GM06990 (cell line): ENCODE data around the gene THBS3.
"Not testable (repeated sequence)": the region's sequence is repeated elsewhere in the genome, so short reads cannot be mapped to it uniquely, and the experiment has no call there.

Experiments
- DNase-seq: peaks from one replicate; pipeline ENCODE4 v3.0.0-alpha.2; 2011; ENCODE audit not compliant: insufficient read length; ENCODE audit errors: extremely low read depth
- H3K27me3 ChIP-seq: replicated peaks from 2 replicates; pipeline ENCODE4 v1.6.0; 2011; ENCODE audit warnings: low read length; ENCODE audit not compliant: control insufficient read depth, insufficient read depth
- H3K36me3 ChIP-seq: 2 replicates; pipeline ENCODE4 v1.5.1; 2011; ENCODE audit warnings: low read length; ENCODE audit not compliant: control insufficient read depth, insufficient read depth
- H3K4me3 ChIP-seq: replicated peaks from 2 replicates; pipeline ENCODE4 v1.5.1; 2011; ENCODE audit warnings: low read depth, mild to moderate bottlenecking, control low read depth, low read length
- CTCF ChIP-seq: IDR thresholded peaks from 2 replicates; pipeline ENCODE4 v1.5.1; 2011; ENCODE audit warnings: low read length, control low read depth, mild to moderate bottlenecking, inconsistent platforms; ENCODE audit not compliant: insufficient read depth, poor library complexity, severe bottlenecking

THBS3 gene

GRCh38 chr1:155247667-155248553, 40.2 kb upstream of the THBS3 start:
- Histone ChIP-seq H3K4me3 (no peak overlapping the region), H3K27me3 (no peaks in the 10 kb centered on the region), H3K36me3 (no peaks in the 10 kb centered on the region; the same call in 1 of the 2 replicates)
- no peak for DNase-seq
- TF ChIP-seq CTCF = no peak

GRCh38 chr1:155246796-155247195, 39.1 kb upstream of the THBS3 start:
- not testable (repeated sequence) for DNase-seq, H3K36me3 ChIP-seq, H3K4me3 ChIP-seq, H3K27me3 ChIP-seq

GRCh38 chr1:155245163-155245524, 37.4 kb upstream of the THBS3 start:
- DNase-seq = no peak
- Histone ChIP-seq H3K36me3 (no peaks in the 10 kb centered on the region; the same call in 1 of the 2 replicates), H3K27me3 (no peaks in the 10 kb centered on the region), H3K4me3 (peak overlapping the region; percentile 71)
- TF ChIP-seq CTCF = no peak

- DNase-seq = peak; percentile 95
- H3K4me3 ChIP-seq = peak overlapping the region; percentile 71
- no peaks in the 10 kb centered on the region for H3K27me3 ChIP-seq
- no peaks in the 10 kb centered on the region; the same call in 1 of the 2 replicates for H3K36me3 ChIP-seq
- peak; percentile 37 for TF ChIP-seq CTCF
Measured at GRCh38 chr1:155244368-155245162, 36.9 kb upstream of the THBS3 start.

GRCh38 chr1:155242805-155243358, 35.2 kb upstream of the THBS3 start:
- peak overlapping the region; percentile 71 for H3K4me3 ChIP-seq
- no peaks in the 10 kb centered on the region for H3K27me3 ChIP-seq
- no peak for TF ChIP-seq CTCF
- peaks cover under 1% of the 10 kb centered on the region; the same call in 1 of the 2 replicates for H3K36me3 ChIP-seq
- DNase-seq = no peak

GRCh38 chr1:155241841-155242264, 34.2 kb upstream of the THBS3 start:
- Histone ChIP-seq H3K36me3 (peaks cover 2% of the 10 kb centered on the region; the same call in 1 of the 2 replicates), H3K27me3 (no peaks in the 10 kb centered on the region), H3K4me3 (no peak overlapping the region)
- no peak for DNase-seq
- TF ChIP-seq CTCF = no peak
